CD4-positive, alpha-beta memory T cell (primary cell): ENCODE measurements around the gene CHD6. TPM values are rescaled to one million over a fixed set of nuclear protein-coding genes. Genes with fewer than 3 reads are reported as not detected.

ENCODE experiments used
- CTCF ChIA-PET: fragments of 350-600 bp; sonication (Branson Sonifier 250); formaldehyde crosslinking; loops from one replicate; lab custom pipeline; 2021; ENCODE audit warnings: inconsistent platforms; ENCODE audit not compliant: partially characterized antibody; lab: Charles Lee
- POLR2A ChIA-PET: fragments of 350-600 bp; sonication (Branson Sonifier 250); formaldehyde crosslinking; loops from one replicate; lab custom pipeline; 2021; ENCODE audit not compliant: partially characterized antibody; lab: Charles Lee
- DNase-seq, 5 donors: peaks; one replicate each; pipeline versions ENCODE4 v3.0.0 to v3.0.0-alpha.2; 2020 to 2022; ENCODE audit warnings: mixed read lengths in 1 of 5
- H3K27ac ChIP-seq: one replicate; pipeline ENCODE4 v1.7.0; 2013; ENCODE audit warnings: low read depth, low read length
- H3K27me3 ChIP-seq: 2 replicates; pipeline ENCODE4 v1.7.0; 2013; ENCODE audit warnings: mild to moderate bottlenecking, low read length, moderate library complexity; ENCODE audit not compliant: insufficient read depth
- H3K36me3 ChIP-seq: 2 replicates; pipeline ENCODE4 v1.7.0; 2013; ENCODE audit warnings: mild to moderate bottlenecking, low read length, moderate library complexity; ENCODE audit not compliant: insufficient read depth
- H3K4me1 ChIP-seq: 2 replicates; pipeline ENCODE4 v1.7.0; 2013; ENCODE audit warnings: mild to moderate bottlenecking, low read length, moderate library complexity; ENCODE audit not compliant: insufficient read depth
- H3K4me3 ChIP-seq, 2 donors: one replicate each; pipeline ENCODE4 v1.7.0; 2013; ENCODE audit warnings: low read length in 2 of 2, mild to moderate bottlenecking in 1 of 2
- H3K9me3 ChIP-seq, 2 donors: one replicate each; pipeline ENCODE4 v1.7.0; 2013; ENCODE audit warnings: low read length in 2 of 2, control low read depth in 1 of 2; ENCODE audit not compliant: control insufficient read depth in 1 of 2
- H3K27ac Mint-ChIP-seq, 7 donors: one replicate each; pipeline ENCODE4 v1.8.0; 2020 to 2021; ENCODE audit warnings: mixed read lengths in 7 of 7, mild to moderate bottlenecking in 6 of 7, inconsistent platforms in 3 of 7, moderate library complexity in 3 of 7
- H3K27me3 Mint-ChIP-seq, 2 donors: one replicate each; pipeline ENCODE4 v1.8.0; 2020 to 2021; ENCODE audit warnings: mixed read lengths in 2 of 2
- H3K36me3 Mint-ChIP-seq, 2 donors: one replicate each; pipeline ENCODE4 v1.8.0; 2020 to 2021; ENCODE audit warnings: mixed read lengths in 2 of 2, inconsistent platforms in 1 of 2, mild to moderate bottlenecking in 1 of 2
- H3K4me1 Mint-ChIP-seq, 4 donors: one replicate each; pipeline ENCODE4 v1.8.0; 2020 to 2021; ENCODE audit warnings: mixed read lengths in 4 of 4, mild to moderate bottlenecking in 1 of 4
- H3K4me3 Mint-ChIP-seq, 8 donors: one replicate each; pipeline ENCODE4 v1.8.0; 2020 to 2021; ENCODE audit warnings: mixed read lengths in 8 of 8, mild to moderate bottlenecking in 7 of 8, moderate library complexity in 6 of 8, inconsistent platforms in 3 of 8
- H3K9me3 Mint-ChIP-seq, 8 donors: one replicate each; pipeline ENCODE4 v1.8.0; 2020 to 2021; ENCODE audit warnings: mixed read lengths in 8 of 8, mild to moderate bottlenecking in 5 of 8, inconsistent platforms in 3 of 8, moderate library complexity in 1 of 8
- intact Hi-C: fragments of 100-400 bp; cut with micrococcal nuclease; formaldehyde crosslinking; loops from one replicate; pipeline ENCODE4 v1.15.1; 2023
- polyA plus RNA-seq, 2 donors: library from polyadenylated mRNA; unstranded; fragments of 300-500 nt; fragmentation: Illumina TruSeq; gene quantifications; one replicate each; pipeline ENCODE4 v1.2.3, GENCODE V29; 2021
- total RNA-seq, 2 experiments: library from RNA; stranded (reverse); gene quantifications; one replicate each; pipeline ENCODE4 v1.2.3, GENCODE V29; 2021

CHD6 gene
- total and polyA plus RNA-seq, 4 experiments from 2014 or later: 29.2 to 96.8 (median 77.8) TPM

GRCh38 chr20:41534842-41535241 is 83.3 kb downstream of the CHD6 start:
- H3K4me1 ChIP-seq: no peaks in the 10 kb centered on the region
- DNase-seq: no peak
- peaks cover 12% of the 10 kb centered on the region for H3K36me3 ChIP-seq
- POLR2A ChIA-PET: no interaction called here
- no peak overlapping the region for H3K27ac ChIP-seq
- no peaks in the 10 kb centered on the region for H3K9me3 ChIP-seq
- Mint-ChIP-seq H3K36me3 (peaks cover 56 to 57% of the 10 kb centered on the region in 2 donors), H3K4me3 (no peak overlapping the region), H3K9me3 (peaks cover 0 to 12% (median 9%) of the 10 kb centered on the region in 8 donors), H3K27ac (no peak overlapping the region), H3K27me3 (no peaks in the 10 kb centered on the region), H3K4me1 (peaks cover 4 to 16% (median 13%) of the 10 kb centered on the region in 4 donors)
- intact Hi-C loops: no loop called here
- no peaks in the 10 kb centered on the region for H3K27me3 ChIP-seq
- no peak overlapping the region for H3K4me3 ChIP-seq
- CTCF ChIA-PET: interaction anchor here (1.3 kb wide), 1 partner anchor 11 kb away, joined by 3 read pairs; no protein-coding TSS in a partner anchor

DNA sequence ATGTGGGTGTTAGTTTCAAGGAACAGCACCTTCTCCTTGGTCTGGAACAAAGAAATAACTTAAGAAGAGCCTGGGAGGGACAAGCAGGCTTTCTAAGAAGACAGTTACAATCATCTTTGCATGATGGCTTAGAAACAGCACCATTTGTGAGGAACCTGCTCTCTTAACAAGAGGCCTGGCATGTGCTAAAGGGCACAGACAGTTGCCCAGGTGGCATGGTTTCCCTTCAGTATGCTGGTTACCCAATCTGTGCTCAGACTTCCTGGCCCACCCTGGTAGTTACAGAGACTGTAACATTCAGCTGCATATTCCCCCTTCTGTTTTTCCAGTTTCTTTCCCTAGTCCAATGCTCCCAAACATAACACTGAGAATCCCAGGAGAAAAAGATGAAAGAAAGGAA is 84.0 kb downstream of the CHD6 start:
- H3K9me3 ChIP-seq: no peaks in the 10 kb centered on the region
- Mint-ChIP-seq H3K36me3 (peaks cover 56 to 60% of the 10 kb centered on the region in 2 donors), H3K27ac (no peak overlapping the region), H3K9me3 (peaks cover 0 to 10% (median 7%) of the 10 kb centered on the region in 8 donors), H3K4me3 (no peak overlapping the region), H3K4me1 (peaks cover 9 to 19% (median 15%) of the 10 kb centered on the region in 4 donors), H3K27me3 (no peaks in the 10 kb centered on the region)
- POLR2A ChIA-PET: no interaction called here
- H3K4me1 ChIP-seq: no peaks in the 10 kb centered on the region
- H3K4me3 ChIP-seq: no peak overlapping the region
- DNase-seq: no peak
- CTCF ChIA-PET: no interaction called here
- H3K27me3 ChIP-seq: no peaks in the 10 kb centered on the region
- intact Hi-C loops: no loop called here
- H3K36me3 ChIP-seq: peaks cover 12% of the 10 kb centered on the region
- H3K27ac ChIP-seq: no peak overlapping the region

GRCh38 chr20:41533537-41534136 is 84.5 kb downstream of the CHD6 start:
- Histone ChIP-seq H3K9me3 (no peaks in the 10 kb centered on the region), H3K27me3 (no peaks in the 10 kb centered on the region), H3K4me3 (no peak overlapping the region), H3K4me1 (no peaks in the 10 kb centered on the region), H3K27ac (no peak overlapping the region), H3K36me3 (peaks cover 12% of the 10 kb centered on the region)
- Mint-ChIP-seq H3K27ac (no peak overlapping the region), H3K4me3 (no peak overlapping the region), H3K9me3 (peaks cover 0 to 7% (median 5%) of the 10 kb centered on the region in 8 donors), H3K27me3 (no peaks in the 10 kb centered on the region), H3K36me3 (peaks cover 50 to 55% of the 10 kb centered on the region in 2 donors), H3K4me1 (peaks cover 9 to 20% (median 15%) of the 10 kb centered on the region in 4 donors)
- intact Hi-C loops: no loop called here
- ChIA-PET CTCF (no interaction called here), POLR2A (no interaction called here)
- no peak for DNase-seq

DNA sequence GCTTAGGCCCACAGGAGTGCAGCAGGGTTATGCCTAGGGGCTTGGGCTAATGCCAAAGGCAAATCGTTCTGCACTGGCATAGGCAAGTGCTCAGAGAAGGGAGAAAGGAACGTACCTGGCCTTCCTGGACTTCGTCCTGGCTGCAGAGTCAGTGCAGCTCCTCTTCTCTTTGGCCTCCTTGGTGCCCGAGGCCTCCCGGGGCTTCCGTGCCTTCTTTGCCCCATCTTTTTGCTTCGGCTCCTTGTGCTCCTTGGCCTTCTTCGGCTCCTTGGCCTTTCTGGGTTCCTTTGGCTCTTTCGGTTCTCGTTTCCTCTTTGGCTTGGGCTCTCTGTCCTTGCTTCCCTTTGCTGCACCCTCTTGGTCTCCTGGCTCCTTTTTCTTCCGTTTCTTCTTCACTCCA is 85.2 kb downstream of the CHD6 start:
- no peaks in the 10 kb centered on the region for H3K27me3 Mint-ChIP-seq

DNA sequence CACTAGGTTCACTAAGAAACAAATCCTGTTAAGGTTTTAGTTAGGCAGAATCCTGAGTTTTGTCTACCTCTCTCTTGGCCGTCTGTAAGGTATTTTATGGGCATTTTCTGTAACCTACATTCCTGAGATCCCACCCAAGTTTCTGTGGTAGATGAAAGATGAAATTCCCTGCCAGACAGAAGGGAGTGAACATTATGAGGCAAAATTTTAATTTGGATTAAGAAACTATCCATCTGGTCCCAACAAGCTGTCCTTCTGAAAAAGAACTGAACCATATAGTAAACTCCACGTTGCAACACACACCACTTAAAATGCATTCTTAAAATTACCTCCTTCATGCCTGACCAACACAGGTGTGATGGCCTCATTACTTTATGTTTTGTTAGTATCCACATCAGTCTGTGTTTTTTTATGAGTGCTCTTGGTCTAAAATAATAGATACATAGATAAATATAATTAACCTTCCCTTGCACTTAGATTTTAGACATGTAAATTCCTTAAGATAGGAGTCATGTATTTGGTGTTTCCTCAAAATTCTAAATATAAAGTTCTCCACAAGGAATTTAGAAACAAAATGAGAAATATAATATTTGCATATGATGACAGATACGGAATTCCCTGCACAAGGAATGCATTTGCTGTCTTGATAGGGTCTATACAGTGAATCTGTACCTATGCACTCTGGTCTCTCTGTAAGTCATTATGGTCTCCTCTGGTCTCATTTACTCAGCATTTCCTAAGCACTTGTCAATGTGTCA is 86.5 kb downstream of the CHD6 start:
- Mint-ChIP-seq H3K4me1 (peaks cover 14 to 26% (median 21%) of the 10 kb centered on the region in 4 donors), H3K36me3 (peaks cover 47 to 50% of the 10 kb centered on the region in 2 donors), H3K27me3 (no peaks in the 10 kb centered on the region), H3K4me3 (no peak overlapping the region), H3K9me3 (no peaks in the 10 kb centered on the region), H3K27ac (peak overlapping the region in 1 of 7 donors; percentile 65)
- CTCF ChIA-PET: no interaction called here
- intact Hi-C loops: no loop called here
- Histone ChIP-seq H3K4me1 (no peaks in the 10 kb centered on the region), H3K9me3 (no peaks in the 10 kb centered on the region), H3K27ac (no peak overlapping the region), H3K4me3 (no peak overlapping the region), H3K27me3 (no peaks in the 10 kb centered on the region), H3K36me3 (peaks cover 12% of the 10 kb centered on the region)
- POLR2A ChIA-PET: no interaction called here
- no peak for DNase-seq

More for the DNA sequence above, 85.2 kb downstream of the CHD6 start:
- no peak overlapping the region for H3K4me3 ChIP-seq
- H3K27ac ChIP-seq: no peak overlapping the region
- intact Hi-C loops: no loop called here
- Mint-ChIP-seq H3K4me1 (peaks cover 9 to 22% (median 15%) of the 10 kb centered on the region in 4 donors), H3K4me3 (no peak overlapping the region), H3K9me3 (peaks cover 0 to 7% (median 4%) of the 10 kb centered on the region in 8 donors), H3K27ac (peak overlapping the region in 2 of 7 donors; percentile 16 to 46), H3K36me3 (peaks cover 48 to 51% of the 10 kb centered on the region in 2 donors)
- POLR2A ChIA-PET: no interaction called here
- H3K27me3 ChIP-seq: no peaks in the 10 kb centered on the region
- DNase-seq: no peak
- CTCF ChIA-PET: no interaction called here
- H3K4me1 ChIP-seq: no peaks in the 10 kb centered on the region
- H3K36me3 ChIP-seq: peaks cover 12% of the 10 kb centered on the region
- H3K9me3 ChIP-seq: no peaks in the 10 kb centered on the region

DNA sequence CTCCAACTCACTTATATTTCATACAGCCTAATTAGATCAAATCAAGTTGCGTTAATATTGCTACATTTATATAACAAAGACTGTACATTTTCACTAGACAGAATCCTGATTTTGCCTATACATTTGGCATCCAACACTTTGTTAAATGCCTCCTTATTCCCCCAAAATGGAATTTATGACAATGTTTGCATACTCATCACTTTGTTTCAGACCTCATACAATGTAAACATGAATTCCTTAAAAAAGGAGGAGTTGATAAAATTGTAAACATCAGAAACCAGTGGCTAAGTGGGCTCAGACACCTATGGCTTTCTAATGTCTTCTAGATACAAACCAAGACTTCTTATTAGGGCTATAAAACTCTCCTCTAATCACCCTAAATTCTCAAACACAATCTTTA is 87.3 kb downstream of the CHD6 start:
- H3K4me3 Mint-ChIP-seq: no peak overlapping the region
- Histone ChIP-seq H3K27me3 (no peaks in the 10 kb centered on the region), H3K36me3 (peaks cover 12% of the 10 kb centered on the region), H3K9me3 (no peaks in the 10 kb centered on the region), H3K4me1 (no peaks in the 10 kb centered on the region), H3K27ac (no peak overlapping the region), H3K4me3 (no peak overlapping the region)
- no peak for DNase-seq
- H3K4me1 Mint-ChIP-seq: peaks cover 20 to 34% (median 27%) of the 10 kb centered on the region in 4 donors
- H3K27me3 Mint-ChIP-seq: no peaks in the 10 kb centered on the region
- POLR2A ChIA-PET: no interaction called here
- H3K27ac Mint-ChIP-seq: no peak overlapping the region
- no peaks in the 10 kb centered on the region for H3K9me3 Mint-ChIP-seq
- CTCF ChIA-PET: no interaction called here
- H3K36me3 Mint-ChIP-seq: peaks cover 49 to 51% of the 10 kb centered on the region in 2 donors
- intact Hi-C loops: no loop called here

- peaks cover 0 to 4% (median 0%) of the 10 kb centered on the region in 8 donors for H3K9me3 Mint-ChIP-seq
- CTCF ChIA-PET: no interaction called here
- H3K4me3 Mint-ChIP-seq: peak overlapping the region in 1 of 8 donors; percentile 28
- H3K27ac Mint-ChIP-seq: no peak overlapping the region
- Histone ChIP-seq H3K27me3 (no peaks in the 10 kb centered on the region), H3K9me3 (no peaks in the 10 kb centered on the region), H3K36me3 (no peaks in the 10 kb centered on the region), H3K4me3 (no peak overlapping the region), H3K27ac (no peak overlapping the region), H3K4me1 (no peaks in the 10 kb centered on the region)
- POLR2A ChIA-PET: no interaction called here
- peaks cover 19 to 42% (median 33%) of the 10 kb centered on the region in 4 donors for H3K4me1 Mint-ChIP-seq
- H3K36me3 Mint-ChIP-seq: peaks cover 57 to 58% of the 10 kb centered on the region in 2 donors
- no peaks in the 10 kb centered on the region for H3K27me3 Mint-ChIP-seq
- intact Hi-C loops: no loop called here
- DNase-seq: no peak
These were observed 91.8 kb downstream of the CHD6 start for GRCh38 chr20:41526327-41526726.
